T-cell (primary cell): ENCODE measurements around the gene FANCE. TPM values are rescaled to one million over a fixed set of nuclear protein-coding genes. Genes with fewer than 3 reads are reported as not detected.
A peak's percentile ranks its signal among the peaks of the same experiment; 100 is the strongest.

Source experiments
- ATAC-seq, 4 experiments: fragments of 200-7000 bp in 3 of 4; fragments of 150-1000 bp in 1 of 4; cut with Tn5 transposase; replicated peaks in 1 of 4; 1 replicate in 3 of 4; 2 replicates in 1 of 4; pipeline ENCODE4 v1.10.0; 2021; ENCODE audit warnings: moderate library complexity in 3 of 4, mild to moderate bottlenecking in 2 of 4, moderate number of reproducible peaks in 1 of 4
- CTCF ChIA-PET, 2 donors: fragments of 300-600 bp; sonication (Branson Sonifier 250); formaldehyde crosslinking; loops; one replicate each; lab custom pipeline; 2022; ENCODE audit warnings: antibody characterized with exemption in 2 of 2; lab: Charles Lee
- POLR2A ChIA-PET, 2 donors: fragments of 300-600 bp; sonication (Branson Sonifier 250); formaldehyde crosslinking; loops; one replicate each; lab custom pipeline; 2022; ENCODE audit warnings: antibody characterized with exemption in 2 of 2; lab: Charles Lee
- DNase-seq, 35 experiments: peaks; one replicate each; pipeline versions ENCODE4 v3.0.0 to v3.0.0-alpha.2; 2013 to 2023
- H3K27ac ChIP-seq: one replicate; pipeline ENCODE4 v1.5.1; 2013; ENCODE audit warnings: low read length
- H3K27me3 ChIP-seq, 2 experiments: replicated peaks in 1 of 2; 1 replicate in 1 of 2; 2 replicates in 1 of 2; pipeline versions ENCODE4 v1.6.1 to v1.7.0; 2013; ENCODE audit warnings: low read length in 1 of 2, mixed read lengths in 1 of 2; ENCODE audit not compliant: control insufficient read depth in 2 of 2, insufficient read depth in 2 of 2; ENCODE audit errors: extremely low read depth in 1 of 2
- H3K36me3 ChIP-seq, 2 donors: 1 replicate in 1 of 2; 2 replicates in 1 of 2; pipeline versions ENCODE4 v1.6.1 to v1.7.0; 2013; ENCODE audit warnings: low read length in 1 of 2; ENCODE audit not compliant: control insufficient read depth in 2 of 2, insufficient read depth in 1 of 2; ENCODE audit errors: extremely low read depth in 1 of 2
- H3K4me1 ChIP-seq, 2 experiments: 1 replicate in 1 of 2; 2 replicates in 1 of 2; pipeline versions ENCODE4 v1.6.1 to v1.7.0; 2013; ENCODE audit warnings: low read length in 2 of 2, mixed read lengths in 1 of 2; ENCODE audit not compliant: insufficient read depth in 2 of 2, control insufficient read depth in 1 of 2; ENCODE audit errors: extremely low read depth in 1 of 2
- H3K4me3 ChIP-seq, 2 donors: 1 replicate in 1 of 2; 2 replicates in 1 of 2; pipeline versions ENCODE4 v1.5.1 to v1.7.0; 2013; ENCODE audit warnings: mild to moderate bottlenecking in 2 of 2, low read length in 1 of 2, moderate library complexity in 1 of 2; ENCODE audit not compliant: control insufficient read depth in 1 of 2; ENCODE audit errors: extremely low read depth in 1 of 2
- H3K9me3 ChIP-seq: 2 replicates; pipeline ENCODE4 v1.7.0; 2013
- H3K27ac Mint-ChIP-seq, 2 donors: one replicate each; pipeline ENCODE4 v1.8.0; 2020 to 2021; ENCODE audit warnings: mild to moderate bottlenecking in 2 of 2, mixed read lengths in 2 of 2
- H3K27me3 Mint-ChIP-seq, 2 donors: one replicate each; pipeline ENCODE4 v1.8.0; 2021 to 2022; ENCODE audit warnings: mixed read lengths in 2 of 2
- H3K36me3 Mint-ChIP-seq: one replicate; pipeline ENCODE4 v1.8.0; 2021; ENCODE audit warnings: mixed read lengths
- H3K4me1 Mint-ChIP-seq, 3 donors: one replicate each; pipeline ENCODE4 v1.8.0; 2020 to 2022; ENCODE audit warnings: mixed read lengths in 3 of 3, mild to moderate bottlenecking in 1 of 3
- H3K4me3 Mint-ChIP-seq, 3 donors: one replicate each; pipeline ENCODE4 v1.8.0; 2020 to 2022; ENCODE audit warnings: mild to moderate bottlenecking in 3 of 3, mixed read lengths in 3 of 3, moderate library complexity in 3 of 3
- H3K9me3 Mint-ChIP-seq, 3 donors: one replicate each; pipeline ENCODE4 v1.8.0; 2020 to 2022; ENCODE audit warnings: mixed read lengths in 3 of 3
- whole genome bisulfite sequencing: methylation state at CpG from one replicate; pipeline ENCODE4 v1.1.5; 2013; ENCODE audit warnings: missing lambda C conversion rate; ENCODE audit not compliant: insufficient coverage; 5-methylcytosine and 5-hydroxymethylcytosine counted together
- total RNA-seq, 35 experiments: library from RNA in 6 of 35; stranded (reverse) in 6 of 35; fragments of 120-200 nt in 1 of 35; gene quantifications; one replicate each; pipeline versions ENCODE4 v1.2.1 to v1.2.4 and lab custom pipeline; 2013 to 2026

The FANCE gene
- total RNA-seq, 5 donors from 2014 or later (not counting 1 experiment from before 2014, with no cell fraction given): 5.6 to 12.8 (median 11.7) TPM

DNA sequence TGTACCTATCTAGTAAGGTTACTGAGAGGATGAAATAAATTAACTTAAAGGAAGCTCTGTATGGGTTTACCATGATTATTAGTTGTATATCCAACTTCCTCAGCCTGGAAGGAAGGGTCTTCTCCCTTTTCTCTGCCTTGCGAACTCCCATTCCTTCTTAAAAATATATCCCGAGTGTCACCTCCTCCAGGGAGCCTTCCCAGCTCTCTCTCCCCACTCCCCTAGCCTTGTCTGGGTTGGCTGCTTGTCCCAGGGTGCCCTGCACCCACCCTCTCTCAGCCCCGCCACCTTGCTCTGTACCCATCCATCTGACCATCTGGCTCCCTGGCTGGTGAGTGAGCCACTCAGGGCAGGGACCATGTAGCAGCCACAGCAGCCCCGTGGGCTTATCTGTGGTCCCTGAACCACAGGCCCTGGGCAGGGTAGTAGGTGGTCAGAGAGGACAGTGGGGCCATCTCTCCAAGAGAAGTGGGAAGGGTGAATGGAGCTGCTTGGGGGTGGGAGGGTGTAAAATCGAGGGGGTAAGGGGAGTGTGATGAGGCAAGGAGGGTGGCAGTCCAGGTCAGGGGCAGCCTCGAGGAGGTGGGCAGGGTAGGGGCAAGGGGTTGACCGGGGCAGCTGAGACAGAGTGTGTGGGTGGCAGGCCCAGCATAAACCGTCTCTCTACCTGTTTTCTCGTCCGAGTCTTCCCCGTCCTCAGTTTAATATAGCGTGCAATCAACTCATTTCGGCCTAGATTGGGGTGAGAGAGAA lies 31.9 kb downstream of the FANCE start:
- H3K27me3 ChIP-seq: peaks cover 0 to 3% of the 10 kb centered on the region in 2 experiments
- peaks cover 0 to 5% of the 10 kb centered on the region in 2 experiments for H3K4me1 ChIP-seq
- no peaks in the 10 kb centered on the region for H3K36me3 ChIP-seq
- POLR2A ChIA-PET: no interaction called here
- ATAC-seq: peak in 1 of 4 experiments; percentile 8
- DNase-seq: no peak
- CTCF ChIA-PET: no interaction called here
- H3K4me3 Mint-ChIP-seq: no peak overlapping the region
- H3K27ac Mint-ChIP-seq: no peak overlapping the region
- H3K4me3 ChIP-seq: no peak overlapping the region
- H3K36me3 Mint-ChIP-seq: no peaks in the 10 kb centered on the region
- no peaks in the 10 kb centered on the region for H3K27me3 Mint-ChIP-seq
- H3K9me3 Mint-ChIP-seq: no peaks in the 10 kb centered on the region
- peaks cover 0 to 3% (median 0%) of the 10 kb centered on the region in 3 donors for H3K4me1 Mint-ChIP-seq
- WGBS: 83% methylated on average over 9 of the region's 13 CpGs
- H3K9me3 ChIP-seq: no peaks in the 10 kb centered on the region
- H3K27ac ChIP-seq: no peak overlapping the region

DNA sequence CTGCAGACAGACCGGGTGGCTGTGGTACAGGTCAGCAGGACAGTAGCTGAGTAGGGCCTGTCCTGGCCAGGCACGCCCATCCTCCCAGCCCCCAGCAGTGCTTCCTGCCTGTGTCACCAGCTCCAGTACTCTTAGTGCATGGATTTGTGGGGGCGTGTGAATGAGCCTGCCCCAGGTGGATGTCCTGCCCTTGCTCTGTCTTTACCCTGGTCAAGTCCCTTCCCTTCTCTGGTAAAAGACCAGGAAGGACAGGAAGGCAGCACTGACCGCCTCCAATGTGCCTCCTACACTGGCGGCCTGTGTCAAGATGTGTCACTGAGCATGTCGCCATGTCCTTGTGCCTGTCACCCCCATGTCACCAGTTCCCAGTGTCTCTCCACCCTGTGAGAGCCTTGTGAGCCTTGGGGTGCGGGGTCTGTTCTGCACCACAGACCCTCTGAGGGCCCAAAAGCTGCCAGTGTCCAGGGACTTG lies 32.8 kb downstream of the FANCE start:
- POLR2A ChIA-PET: no interaction called here
- Histone ChIP-seq H3K27me3 (peaks cover 0 to 3% of the 10 kb centered on the region in 2 experiments), H3K4me1 (peaks cover 0 to 5% of the 10 kb centered on the region in 2 experiments), H3K36me3 (no peaks in the 10 kb centered on the region), H3K9me3 (no peaks in the 10 kb centered on the region), H3K4me3 (no peak overlapping the region), H3K27ac (no peak overlapping the region)
- Mint-ChIP-seq H3K36me3 (no peaks in the 10 kb centered on the region), H3K9me3 (no peaks in the 10 kb centered on the region), H3K4me3 (no peak overlapping the region), H3K27ac (no peak overlapping the region), H3K4me1 (peaks cover 0 to 3% (median 0%) of the 10 kb centered on the region in 3 donors), H3K27me3 (no peaks in the 10 kb centered on the region)
- DNase-seq (no peak), ATAC-seq (no peak)
- WGBS: 87% methylated on average over 7 of the region's 7 CpGs
- CTCF ChIA-PET: no interaction called here

DNA sequence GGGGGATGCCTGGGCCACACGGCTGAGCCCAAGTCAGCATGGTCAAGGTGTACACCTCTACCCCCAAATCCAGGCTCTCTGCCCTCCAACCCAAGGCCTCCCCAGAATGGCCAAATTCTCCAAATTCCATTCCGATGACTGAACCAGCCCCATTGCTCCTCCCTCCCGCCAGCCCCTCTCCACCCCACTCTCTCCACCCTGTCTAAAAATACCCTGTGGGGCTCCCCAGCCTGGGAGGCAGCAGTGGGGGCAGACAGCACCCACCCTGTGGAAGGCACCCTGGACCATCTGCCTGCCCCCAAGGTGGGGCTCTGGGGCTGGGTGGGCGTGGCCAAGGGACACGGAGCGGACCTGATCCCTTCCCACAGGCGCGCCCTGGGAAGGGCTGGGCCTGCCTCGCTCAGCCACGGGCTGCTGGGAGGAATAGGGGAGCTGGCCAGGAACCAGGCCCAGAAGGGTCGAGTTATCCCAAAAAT lies 33.3 kb downstream of the FANCE start:
- Mint-ChIP-seq H3K4me3 (no peak overlapping the region), H3K4me1 (peaks cover 0 to 3% (median 2%) of the 10 kb centered on the region in 3 donors), H3K9me3 (no peaks in the 10 kb centered on the region), H3K36me3 (no peaks in the 10 kb centered on the region), H3K27me3 (no peaks in the 10 kb centered on the region), H3K27ac (no peak overlapping the region)
- Histone ChIP-seq H3K9me3 (no peaks in the 10 kb centered on the region), H3K27me3 (peaks cover 0 to 3% of the 10 kb centered on the region in 2 experiments), H3K4me3 (no peak overlapping the region), H3K27ac (no peak overlapping the region), H3K4me1 (peaks cover 0 to 5% of the 10 kb centered on the region in 2 experiments), H3K36me3 (no peaks in the 10 kb centered on the region)
- ATAC-seq: no peak
- CTCF ChIA-PET: no interaction called here
- POLR2A ChIA-PET: no interaction called here
- 90% methylated on average over 11 of the region's 11 CpGs for WGBS
- no peak for DNase-seq

DNA sequence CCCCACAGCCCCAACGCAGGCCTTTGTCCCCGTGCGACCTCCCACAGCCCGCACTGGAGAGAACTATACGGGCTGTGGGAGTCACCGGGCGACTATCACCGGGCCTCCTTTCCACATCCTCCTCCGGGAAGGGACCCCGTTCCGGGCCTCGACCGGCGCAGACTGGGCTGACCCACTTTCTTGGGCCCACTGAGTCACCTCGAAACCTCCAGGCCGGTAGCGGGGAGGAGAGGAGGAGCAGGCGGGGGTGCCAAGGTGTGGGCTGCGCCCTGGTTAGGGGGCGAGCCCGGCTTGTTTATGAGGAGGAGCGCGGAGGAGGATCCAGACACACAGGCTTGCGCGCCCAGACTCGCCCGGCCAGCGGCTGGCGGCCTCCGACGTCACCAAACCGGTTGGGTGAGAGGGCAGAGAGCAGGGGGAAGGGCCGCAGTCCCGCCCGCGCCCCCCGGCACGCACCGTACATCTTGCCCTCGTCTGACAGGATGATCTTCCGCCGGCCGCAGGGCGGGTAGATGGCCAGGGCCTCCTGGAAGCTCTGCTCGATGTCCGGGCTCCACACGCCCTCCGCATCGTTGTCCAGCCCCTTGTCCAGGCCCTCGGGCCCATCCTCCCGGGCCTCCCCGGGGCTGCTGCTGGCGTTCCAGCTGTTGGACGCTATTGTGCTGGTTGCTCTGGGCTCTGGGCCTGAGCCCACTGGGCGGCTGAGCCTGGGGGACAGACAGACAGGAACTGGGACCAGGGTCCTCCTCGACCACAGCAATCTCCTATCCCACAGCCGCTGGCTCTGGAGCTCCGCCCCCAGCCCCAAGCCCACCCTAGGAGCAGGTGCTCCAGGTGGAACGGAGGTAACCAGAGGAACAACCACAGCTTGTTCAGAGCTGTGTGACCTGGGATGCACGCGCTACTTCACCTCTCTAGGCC lies 34.1 kb downstream of the FANCE start:
- H3K4me1 ChIP-seq: peaks cover 0 to 5% of the 10 kb centered on the region in 2 experiments
- Mint-ChIP-seq H3K36me3 (no peaks in the 10 kb centered on the region), H3K4me3 (no peak overlapping the region), H3K4me1 (peaks cover 2 to 10% (median 4%) of the 10 kb centered on the region in 3 donors), H3K9me3 (no peaks in the 10 kb centered on the region), H3K27ac (no peak overlapping the region), H3K27me3 (no peaks in the 10 kb centered on the region)
- H3K9me3 ChIP-seq: no peaks in the 10 kb centered on the region
- ChIA-PET CTCF (interaction anchor here in 1 of 2 donors (0.6 kb wide), 1 partner anchor 148 kb away, joined by 4 read pairs; no protein-coding TSS in a partner anchor), POLR2A (interaction anchor here in 1 of 2 donors (0.6 kb wide), 1 partner anchor 11 kb away, joined by 3 read pairs; no protein-coding TSS in a partner anchor)
- 96% methylated on average over 42 of the region's 61 CpGs for WGBS
- ATAC-seq (no peak), DNase-seq (no peak)
- no peaks in the 10 kb centered on the region for H3K36me3 ChIP-seq
- peaks cover 0 to 3% of the 10 kb centered on the region in 2 experiments for H3K27me3 ChIP-seq
- no peak overlapping the region for H3K27ac ChIP-seq
- H3K4me3 ChIP-seq: no peak overlapping the region

DNA sequence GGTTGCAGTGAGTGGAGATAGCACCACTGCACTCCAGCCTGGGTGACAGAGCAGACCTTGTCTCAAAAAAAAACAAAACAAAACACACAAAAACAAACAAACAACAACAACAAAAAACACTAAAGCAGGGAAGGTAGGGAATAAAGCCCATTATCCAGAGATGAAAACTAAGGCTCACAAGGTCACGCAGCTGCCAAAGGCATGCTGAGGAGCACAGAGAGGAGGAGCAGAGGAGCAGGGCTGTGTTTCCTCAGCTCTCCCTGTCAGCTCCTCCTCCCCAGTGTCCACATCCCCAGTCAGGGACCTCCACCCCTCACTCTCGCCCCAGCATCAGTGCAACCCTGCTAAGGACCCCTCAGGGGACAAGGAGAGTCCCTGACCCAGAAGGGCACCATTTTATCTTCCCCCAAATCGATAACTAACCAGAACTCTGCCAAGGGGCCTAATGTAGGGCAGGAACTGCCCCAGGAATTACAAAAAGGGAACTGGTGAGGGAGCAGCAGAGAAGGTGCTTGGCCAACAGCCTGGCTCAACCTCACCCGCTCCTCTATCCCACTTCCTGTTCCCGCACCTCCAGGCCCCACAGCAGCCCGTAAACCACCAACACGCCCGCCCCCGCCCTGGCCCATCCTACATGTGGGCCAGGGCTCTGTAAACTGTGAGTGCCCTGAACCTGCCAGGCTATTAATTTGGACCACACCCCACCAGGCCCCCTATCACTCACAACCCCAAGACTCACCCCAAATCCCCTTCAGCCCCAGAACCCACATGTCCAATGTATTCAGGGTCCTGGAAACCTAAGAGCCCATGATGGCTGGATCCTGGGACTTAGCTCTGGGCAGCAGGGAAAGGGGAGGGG lies 35.7 kb downstream of the FANCE start:
- 21% methylated on average over 4 of the region's 9 CpGs for WGBS
- Mint-ChIP-seq H3K27ac (peak overlapping the region in 1 of 2 donors; percentile 13), H3K9me3 (no peaks in the 10 kb centered on the region), H3K36me3 (no peaks in the 10 kb centered on the region), H3K4me3 (no peak overlapping the region), H3K27me3 (no peaks in the 10 kb centered on the region), H3K4me1 (peaks cover 3 to 15% (median 10%) of the 10 kb centered on the region in 3 donors)
- no peak overlapping the region for H3K27ac ChIP-seq
- H3K4me1 ChIP-seq: peaks cover 0 to 5% of the 10 kb centered on the region in 2 experiments
- ATAC-seq (no peak), DNase-seq (no peak)
- ChIA-PET POLR2A (interaction anchor here in 1 of 2 donors (0.6 to 0.7 kb wide), 2 partner anchors 9 to 213 kb away, joined by 4 to 13 read pairs; partner anchors contain the start of gene TEAD3), CTCF (no interaction called here)
- no peaks in the 10 kb centered on the region for H3K36me3 ChIP-seq
- H3K4me3 ChIP-seq: no peak overlapping the region
- no peaks in the 10 kb centered on the region for H3K9me3 ChIP-seq
- peaks cover 0 to 3% of the 10 kb centered on the region in 2 experiments for H3K27me3 ChIP-seq
